Ureter (tissue), 1 donor: ENCODE measurements around the gene MMP21. TPM values are rescaled to one million over a fixed set of nuclear protein-coding genes. Genes with fewer than 3 reads are reported as not detected.

Experiments
- DNase-seq: peaks from one replicate; pipeline ENCODE4 v3.0.0-alpha.2; 2020; ENCODE audit warnings: low spot score
- total RNA-seq: library from RNA; stranded (reverse); gene quantifications from one replicate; pipeline ENCODE4 v1.2.4, GENCODE V29; 2023
- donor health status: DM: yes; HTN: yes; CAD: no.

The MMP21 gene
- total RNA-seq, result not detected

- peak; percentile 35 for DNase-seq
Measured at GRCh38 chr10:125775491-125776106, at the start of gene MMP21. Gene MMP21 (minus strand): TSS chr10:125775821. CDS start chr10:125775821, 0 bp downstream.

GRCh38 chr10:125824736-125825135 is 49.1 kb upstream of the MMP21 start:
- no peak for DNase-seq

- DNase-seq, result no peak
Measured at GRCh38 chr10:125823663-125824251, 48.1 kb upstream of the MMP21 start.

- DNase-seq, result peak; percentile 89
Measured at GRCh38 chr10:125822878-125823662, 47.4 kb upstream of the MMP21 start, which contains the start of the genes BCCIP and UROS. Gene BCCIP (plus strand): TSS chr10:125823546. CDS start chr10:125823558, 12 bp downstream. Gene UROS (minus strand): TSS chr10:125823258. CDS start chr10:125816499, 6,759 bp downstream.

- DNase-seq, result no peak
Measured at GRCh38 chr10:125820701-125821100, 45.1 kb upstream of the MMP21 start.

- no peak for DNase-seq
Measured at GRCh38 chr10:125817337-125817946, 41.8 kb upstream of the MMP21 start.

GRCh38 chr10:125816548-125816947 is 40.9 kb upstream of the MMP21 start:
- DNase-seq, result no peak

GRCh38 chr10:125815764-125816163 is 40.1 kb upstream of the MMP21 start:
- DNase-seq, result no peak

- no peak for DNase-seq
Measured at GRCh38 chr10:125812128-125812750, 36.6 kb upstream of the MMP21 start.

- no peak for DNase-seq
Measured at GRCh38 chr10:125811251-125811650, 35.6 kb upstream of the MMP21 start.

- no peak for DNase-seq
Measured at GRCh38 chr10:125808047-125808446, 32.4 kb upstream of the MMP21 start.

- DNase-seq, result no peak
Measured at GRCh38 chr10:125802739-125803138, 27.1 kb upstream of the MMP21 start.

- DNase-seq, result no peak
Measured at GRCh38 chr10:125802131-125802530, 26.5 kb upstream of the MMP21 start.

- DNase-seq, result no peak
Measured at GRCh38 chr10:125801574-125801973, 26.0 kb upstream of the MMP21 start.

GRCh38 chr10:125799451-125800182 is 24.0 kb upstream of the MMP21 start:
- DNase-seq, result no peak

GRCh38 chr10:125797994-125798662 is 22.5 kb upstream of the MMP21 start:
- DNase-seq, result no peak

- DNase-seq, result no peak
Measured at GRCh38 chr10:125797424-125797823, 21.8 kb upstream of the MMP21 start.

GRCh38 chr10:125795637-125796190 is 20.1 kb upstream of the MMP21 start:
- DNase-seq, result no peak

GRCh38 chr10:125795128-125795527 is 19.5 kb upstream of the MMP21 start:
- DNase-seq, result no peak
